KMS-11 (cell line): ENCODE data around the gene FLG2.

Experiments
- H2AFZ ChIP-seq: fragments of 200-600 bp; sonication (generic); 2 replicates; pipeline ENCODE4 v1.6.1; 2016; ENCODE audit warnings: antibody characterized with exemption, mixed run types, low read depth
- H3K27ac ChIP-seq: fragments of 200-600 bp; sonication (generic); 2 replicates; pipeline ENCODE4 v1.6.1; 2016; ENCODE audit warnings: mild to moderate bottlenecking, mixed run types
- H3K27me3 ChIP-seq: fragments of 200-600 bp; sonication (generic); 2 replicates; pipeline ENCODE4 v1.6.1; 2017; ENCODE audit warnings: mild to moderate bottlenecking, low read depth, mixed run types, moderate library complexity; ENCODE audit not compliant: insufficient read depth
- H3K36me3 ChIP-seq: fragments of 200-600 bp; sonication (generic); 2 replicates; pipeline ENCODE4 v1.6.1; 2017; ENCODE audit warnings: mild to moderate bottlenecking, mixed run types; ENCODE audit not compliant: insufficient read depth
- H3K4me1 ChIP-seq: fragments of 200-600 bp; sonication (generic); 2 replicates; pipeline ENCODE4 v1.6.1; 2016; ENCODE audit warnings: mild to moderate bottlenecking, low read depth, mixed run types; ENCODE audit not compliant: poor library complexity, severe bottlenecking
- H3K4me2 ChIP-seq: fragments of 200-600 bp; sonication (generic); 2 replicates; pipeline ENCODE4 v1.7.0; 2016; ENCODE audit warnings: mild to moderate bottlenecking, mixed run types
- H3K4me3 ChIP-seq: fragments of 200-600 bp; sonication (generic); IDR thresholded peaks from 2 replicates; pipeline ENCODE4 v1.6.1; 2017; ENCODE audit warnings: low read depth, low read length, mixed read lengths; ENCODE audit not compliant: insufficient read depth
- H3K79me2 ChIP-seq: fragments of 200-600 bp; sonication (generic); 2 replicates; pipeline ENCODE4 v1.6.1; 2016; ENCODE audit warnings: low read depth, mixed run types; ENCODE audit not compliant: insufficient read depth
- H3K9ac ChIP-seq: fragments of 200-600 bp; sonication (generic); 2 replicates; pipeline ENCODE4 v1.6.1; 2016; ENCODE audit warnings: mild to moderate bottlenecking, mixed run types
- H4K20me1 ChIP-seq: fragments of 200-600 bp; sonication (generic); 2 replicates; pipeline ENCODE4 v1.6.1; 2016; ENCODE audit warnings: mild to moderate bottlenecking, mixed run types; ENCODE audit not compliant: insufficient read depth
- CTCF ChIP-seq: fragments of 200-600 bp; sonication (generic); conservative IDR thresholded peaks from 2 replicates; pipeline ENCODE4 v1.6.1; 2017; ENCODE audit warnings: low read depth, mild to moderate bottlenecking, antibody characterized with exemption, low read length, moderate library complexity, mixed read lengths

FLG2 gene

GRCh38 chr1:152344438-152344837 lies 15.4 kb downstream of the FLG2 start:
- H3K27me3 ChIP-seq = no peaks in the 10 kb centered on the region
- no peak overlapping the region for H3K9ac ChIP-seq
- H3K4me3 ChIP-seq = no peak overlapping the region
- no peak overlapping the region for H2AFZ ChIP-seq
- no peak overlapping the region for H3K27ac ChIP-seq
- H3K36me3 ChIP-seq = no peaks in the 10 kb centered on the region
- H3K4me2 ChIP-seq = no peak overlapping the region
- peaks cover 6% of the 10 kb centered on the region for H3K4me1 ChIP-seq
- no peaks in the 10 kb centered on the region for H4K20me1 ChIP-seq
- no peak for TF ChIP-seq CTCF
- no peaks in the 10 kb centered on the region for H3K79me2 ChIP-seq

GRCh38 chr1:152343006-152343405 lies 16.8 kb downstream of the FLG2 start:
- Histone ChIP-seq H3K79me2 (no peaks in the 10 kb centered on the region), H3K4me2 (no peak overlapping the region), H3K27ac (no peak overlapping the region), H3K36me3 (no peaks in the 10 kb centered on the region), H3K4me3 (no peak overlapping the region), H2AFZ (no peak overlapping the region), H4K20me1 (no peaks in the 10 kb centered on the region), H3K27me3 (no peaks in the 10 kb centered on the region), H3K9ac (no peak overlapping the region), H3K4me1 (peaks cover 6% of the 10 kb centered on the region)
- no peak for TF ChIP-seq CTCF

- Histone ChIP-seq H3K4me2 (no peak overlapping the region), H4K20me1 (no peaks in the 10 kb centered on the region), H3K4me3 (no peak overlapping the region), H3K79me2 (no peaks in the 10 kb centered on the region), H3K36me3 (no peaks in the 10 kb centered on the region), H3K9ac (no peak overlapping the region), H3K4me1 (no peaks in the 10 kb centered on the region), H2AFZ (no peak overlapping the region), H3K27me3 (no peaks in the 10 kb centered on the region), H3K27ac (no peak overlapping the region)
- no peak for TF ChIP-seq CTCF
Measured at GRCh38 chr1:152335399-152335798, 24.4 kb downstream of the FLG2 start.

GRCh38 chr1:152328801-152329391 lies 30.9 kb downstream of the FLG2 start:
- H3K9ac ChIP-seq = no peak overlapping the region
- H3K27me3 ChIP-seq = no peaks in the 10 kb centered on the region
- H3K79me2 ChIP-seq = no peaks in the 10 kb centered on the region
- no peak for TF ChIP-seq CTCF
- H4K20me1 ChIP-seq = no peaks in the 10 kb centered on the region
- H3K36me3 ChIP-seq = no peaks in the 10 kb centered on the region
- H3K4me1 ChIP-seq = no peaks in the 10 kb centered on the region
- H3K4me3 ChIP-seq = no peak overlapping the region
- no peak overlapping the region for H2AFZ ChIP-seq
- no peak overlapping the region for H3K4me2 ChIP-seq
- H3K27ac ChIP-seq = no peak overlapping the region
